22Rv1 (cell line): ENCODE measurements around the gene LCE6A.

ENCODE experiments used
- CTCF ChIP-seq: fragments of 450-650 bp; IDR thresholded peaks from 2 replicates; pipeline ENCODE4 v1.5.1; 2017; ENCODE audit warnings: mild to moderate bottlenecking
- ZFX ChIP-seq: fragments of 450-650 bp; IDR thresholded peaks from 2 replicates; pipeline ENCODE4 v1.6.1; 2017; ENCODE audit warnings: antibody characterized with exemption, borderline replicate concordance

GRCh38 chr1:152864443-152864842 is 21.8 kb downstream of the LCE6A start:
- TF ChIP-seq CTCF (no peak), ZFX (no peak)
